Duodenal mucosa (tissue), 2 donors: Measurements from ENCODE around the gene PUS1.

Experiments
- H3K27ac ChIP-seq: one replicate; pipeline ENCODE4 v1.7.0; 2013; ENCODE audit warnings: low read depth, low read length
- H3K27me3 ChIP-seq, 2 donors: one replicate each; pipeline ENCODE4 v1.7.0; 2013; ENCODE audit warnings: low read length in 2 of 2, control low read depth in 1 of 2; ENCODE audit not compliant: insufficient read depth in 2 of 2, control insufficient read depth in 1 of 2
- H3K36me3 ChIP-seq, 2 donors: one replicate each; pipeline ENCODE4 v1.7.0; 2013; ENCODE audit warnings: low read length in 2 of 2, control low read depth in 1 of 2; ENCODE audit not compliant: insufficient read depth in 2 of 2, control insufficient read depth in 1 of 2
- H3K4me1 ChIP-seq, 2 donors: one replicate each; pipeline ENCODE4 v1.7.0; 2013; ENCODE audit warnings: low read length in 2 of 2, control low read depth in 1 of 2; ENCODE audit not compliant: insufficient read depth in 2 of 2, control insufficient read depth in 1 of 2
- H3K4me3 ChIP-seq, 2 donors: one replicate each; pipeline ENCODE4 v1.7.0; 2013; ENCODE audit warnings: low read length in 2 of 2, low read depth in 1 of 2
- H3K9ac ChIP-seq, 2 donors: one replicate each; pipeline ENCODE4 v1.7.0; 2013; ENCODE audit warnings: low read length in 2 of 2, low read depth in 1 of 2
- H3K9me3 ChIP-seq, 2 donors: one replicate each; pipeline ENCODE4 v1.7.0; 2013; ENCODE audit warnings: low read length in 2 of 2, control low read depth in 1 of 2; ENCODE audit not compliant: control insufficient read depth in 1 of 2

Gene PUS1

DNA sequence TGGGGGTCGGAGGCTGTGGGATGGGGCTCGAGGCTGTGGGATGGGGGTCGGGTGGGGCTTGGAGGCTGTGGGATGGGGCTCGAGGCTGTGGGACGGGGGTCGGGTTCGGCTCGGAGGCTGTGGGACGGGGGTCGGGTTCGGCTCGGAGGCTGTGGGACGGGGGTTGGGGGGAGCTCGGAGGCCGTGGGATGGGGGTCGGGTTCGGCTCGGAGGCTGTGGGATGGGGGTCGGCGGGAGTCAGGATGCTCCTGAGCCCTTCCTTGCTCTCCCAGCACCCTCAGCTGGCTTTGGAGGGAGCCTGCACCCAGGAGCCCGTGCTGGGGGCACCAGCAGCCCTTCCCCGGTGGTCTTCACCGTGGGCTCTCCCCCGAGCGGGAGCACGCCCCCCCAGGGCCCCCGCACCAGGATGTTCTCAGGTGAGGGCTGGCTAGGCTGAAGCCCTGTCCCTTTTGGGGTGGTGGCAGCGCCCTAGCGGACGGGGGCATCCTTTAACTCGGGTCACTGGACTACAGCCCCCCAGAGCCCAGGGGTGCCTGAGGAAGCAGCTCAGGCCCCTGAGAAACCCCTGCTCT lies 11.9 kb upstream of the PUS1 start:
- Histone ChIP-seq H3K4me3 (no peak overlapping the region), H3K36me3 (peaks cover 24 to 56% of the 10 kb centered on the region in 2 donors), H3K9me3 (no peaks in the 10 kb centered on the region), H3K9ac (no peak overlapping the region), H3K27ac (no peak overlapping the region), H3K4me1 (no peaks in the 10 kb centered on the region), H3K27me3 (no peaks in the 10 kb centered on the region)

DNA sequence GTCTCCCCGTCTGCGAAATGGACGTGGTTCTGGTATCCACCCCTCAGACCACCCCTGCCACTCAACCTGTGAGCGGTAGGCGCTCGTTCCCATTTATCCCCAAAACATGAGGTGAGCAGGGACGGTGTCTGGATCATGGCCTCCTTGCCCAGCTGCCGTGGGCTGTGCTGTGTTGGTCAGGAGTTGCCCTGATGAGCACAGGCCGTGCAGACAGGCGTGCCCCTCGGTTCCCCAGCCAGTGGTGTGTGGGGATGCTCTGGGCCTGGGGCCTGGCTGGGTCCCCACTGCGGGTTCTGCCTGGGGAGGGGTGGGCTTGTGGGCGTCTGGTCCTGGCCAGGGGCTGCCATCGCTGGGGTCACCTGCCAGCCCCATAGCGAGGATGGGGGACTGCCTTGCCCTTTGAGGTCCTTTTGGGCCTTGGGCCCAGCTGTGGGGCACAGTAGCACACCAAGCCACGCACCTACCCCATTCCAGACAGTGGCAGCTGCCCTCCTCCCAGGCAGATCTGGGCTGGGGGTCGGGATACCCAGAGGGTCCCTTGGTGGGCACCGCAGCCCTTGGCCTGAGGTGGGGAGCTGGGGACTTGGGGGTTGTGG lies 11.3 kb upstream of the PUS1 start:
- Histone ChIP-seq H3K9ac (no peak overlapping the region), H3K9me3 (no peaks in the 10 kb centered on the region), H3K4me3 (no peak overlapping the region), H3K4me1 (no peaks in the 10 kb centered on the region), H3K36me3 (peaks cover 22 to 52% of the 10 kb centered on the region in 2 donors), H3K27me3 (no peaks in the 10 kb centered on the region), H3K27ac (no peak overlapping the region)

DNA sequence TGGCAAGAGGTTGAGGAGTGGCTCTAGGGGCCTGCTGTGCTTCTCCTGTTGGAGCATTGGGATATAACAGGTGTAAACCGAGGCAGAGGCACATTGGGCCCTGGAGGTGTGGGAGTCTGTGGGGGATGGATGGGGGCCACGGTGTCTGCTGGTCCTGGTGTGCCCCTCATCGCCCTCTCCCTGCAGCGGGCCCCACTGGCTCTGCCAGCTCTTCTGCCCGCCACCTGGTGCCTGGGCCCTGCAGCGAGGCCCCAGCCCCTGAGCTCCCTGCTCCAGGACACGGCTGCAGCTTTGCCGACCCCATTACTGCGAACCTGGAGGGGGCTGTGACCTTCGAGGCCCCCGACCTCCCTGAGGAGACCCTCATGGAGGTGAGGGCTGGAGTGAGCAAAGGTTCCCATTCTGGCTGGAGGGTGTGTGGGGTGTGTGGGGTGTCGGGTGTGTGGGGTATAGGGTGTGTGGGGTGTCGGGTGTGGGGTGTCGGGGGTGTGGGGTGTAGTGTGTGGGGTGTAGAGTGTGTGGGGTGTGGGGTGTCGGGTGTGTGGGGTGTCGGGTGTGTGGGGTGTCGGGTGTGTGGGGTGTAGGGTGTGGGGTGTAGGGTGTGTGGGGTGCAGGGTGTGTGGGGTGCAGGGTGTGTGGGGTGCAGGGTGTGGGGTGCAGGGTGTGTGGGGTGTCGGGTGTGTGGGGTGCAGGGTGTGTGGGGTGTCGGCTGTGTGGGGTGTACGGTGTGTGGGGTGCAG lies 10.6 kb upstream of the PUS1 start:
- Histone ChIP-seq H3K36me3 (peaks cover 22 to 49% of the 10 kb centered on the region in 2 donors), H3K4me3 (no peak overlapping the region), H3K4me1 (no peaks in the 10 kb centered on the region), H3K27ac (no peak overlapping the region), H3K9me3 (no peaks in the 10 kb centered on the region), H3K9ac (no peak overlapping the region), H3K27me3 (no peaks in the 10 kb centered on the region)

DNA sequence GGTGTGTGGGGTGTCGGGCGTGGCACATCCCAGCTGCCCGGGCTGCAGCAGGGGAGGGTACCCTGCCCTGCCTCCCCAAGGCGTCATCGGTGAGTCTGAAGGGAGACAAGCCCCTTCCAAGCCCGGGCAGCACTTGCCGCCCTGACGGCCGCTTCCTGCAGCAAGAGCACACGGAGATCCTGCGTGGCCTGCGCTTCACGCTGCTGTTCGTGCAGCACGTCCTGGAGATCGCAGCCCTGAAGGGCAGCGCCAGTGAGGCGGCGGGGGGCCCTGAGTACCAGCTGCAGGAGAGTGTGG lies 10.1 kb upstream of the PUS1 start:
- Histone ChIP-seq H3K27ac (no peak overlapping the region), H3K4me1 (no peaks in the 10 kb centered on the region), H3K36me3 (peaks cover 21 to 49% of the 10 kb centered on the region in 2 donors), H3K9ac (no peak overlapping the region), H3K4me3 (no peak overlapping the region), H3K27me3 (no peaks in the 10 kb centered on the region), H3K9me3 (no peaks in the 10 kb centered on the region)

DNA sequence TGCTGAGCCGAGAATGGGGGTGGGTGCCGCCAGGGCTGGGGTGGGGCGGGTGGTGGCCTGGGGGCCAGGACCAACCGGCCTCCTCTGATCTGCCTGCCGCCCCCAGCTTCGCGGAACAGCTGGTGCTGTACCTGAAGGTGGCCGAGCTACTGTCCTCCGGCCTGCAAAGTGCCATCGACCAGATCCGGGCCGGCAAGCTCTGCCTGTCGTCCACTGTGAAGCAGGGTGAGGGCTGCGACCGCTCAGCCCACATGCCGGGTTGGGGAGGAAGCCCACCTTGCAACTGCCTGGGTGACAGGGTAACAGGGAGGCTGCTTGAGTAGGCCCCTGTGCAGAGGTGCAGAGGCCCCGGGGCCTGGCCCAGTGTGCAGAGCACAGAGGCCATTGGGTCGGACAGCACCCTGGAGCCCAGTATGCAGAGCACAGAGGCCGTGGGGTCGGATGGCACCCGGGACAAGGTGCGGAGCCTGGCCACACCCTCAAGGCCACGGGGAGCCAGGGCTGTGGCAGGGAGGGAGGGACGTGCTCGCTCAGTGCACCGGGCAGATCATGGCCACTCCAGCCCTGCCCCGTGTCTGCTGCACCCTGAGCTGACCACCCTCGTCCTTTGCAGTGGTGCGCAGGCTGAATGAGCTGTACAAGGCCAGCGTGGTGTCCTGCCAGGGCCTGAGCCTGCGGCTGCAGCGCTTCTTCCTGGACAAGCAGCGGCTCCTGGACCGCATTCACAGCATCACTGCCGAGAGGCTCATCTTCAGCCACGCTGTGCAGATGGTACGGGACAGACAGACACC lies 9.5 kb upstream of the PUS1 start:
- no peaks in the 10 kb centered on the region for H3K27me3 ChIP-seq
- H3K9me3 ChIP-seq = no peaks in the 10 kb centered on the region
- H3K27ac ChIP-seq = no peak overlapping the region
- peaks cover 0 to 3% of the 10 kb centered on the region in 2 donors for H3K4me1 ChIP-seq
- peaks cover 16 to 44% of the 10 kb centered on the region in 2 donors for H3K36me3 ChIP-seq
- no peak overlapping the region for H3K4me3 ChIP-seq
- no peak overlapping the region for H3K9ac ChIP-seq

DNA sequence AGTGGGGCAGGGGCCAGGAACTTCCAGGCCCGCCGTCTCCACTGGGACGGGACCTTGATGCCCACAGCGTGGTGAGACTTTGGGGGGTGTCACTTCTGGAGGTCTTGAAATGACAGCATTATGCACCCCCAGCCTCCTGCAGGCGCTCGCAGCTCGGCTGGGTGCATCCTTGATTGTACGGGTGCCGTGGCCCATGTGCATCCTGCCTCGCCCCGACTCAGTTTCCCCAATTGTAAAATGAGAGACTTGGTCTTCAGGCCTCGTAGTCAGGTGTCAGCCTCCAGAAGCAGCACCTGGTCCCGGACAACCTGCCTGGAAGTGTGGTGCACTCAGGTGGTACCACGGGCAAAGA lies 8.9 kb upstream of the PUS1 start:
- H3K27me3 ChIP-seq = no peaks in the 10 kb centered on the region
- peaks cover 0 to 7% of the 10 kb centered on the region in 2 donors for H3K4me1 ChIP-seq
- no peak overlapping the region for H3K27ac ChIP-seq
- H3K9me3 ChIP-seq = no peaks in the 10 kb centered on the region
- no peak overlapping the region for H3K4me3 ChIP-seq
- peaks cover 13 to 39% of the 10 kb centered on the region in 2 donors for H3K36me3 ChIP-seq
- no peak overlapping the region for H3K9ac ChIP-seq

DNA sequence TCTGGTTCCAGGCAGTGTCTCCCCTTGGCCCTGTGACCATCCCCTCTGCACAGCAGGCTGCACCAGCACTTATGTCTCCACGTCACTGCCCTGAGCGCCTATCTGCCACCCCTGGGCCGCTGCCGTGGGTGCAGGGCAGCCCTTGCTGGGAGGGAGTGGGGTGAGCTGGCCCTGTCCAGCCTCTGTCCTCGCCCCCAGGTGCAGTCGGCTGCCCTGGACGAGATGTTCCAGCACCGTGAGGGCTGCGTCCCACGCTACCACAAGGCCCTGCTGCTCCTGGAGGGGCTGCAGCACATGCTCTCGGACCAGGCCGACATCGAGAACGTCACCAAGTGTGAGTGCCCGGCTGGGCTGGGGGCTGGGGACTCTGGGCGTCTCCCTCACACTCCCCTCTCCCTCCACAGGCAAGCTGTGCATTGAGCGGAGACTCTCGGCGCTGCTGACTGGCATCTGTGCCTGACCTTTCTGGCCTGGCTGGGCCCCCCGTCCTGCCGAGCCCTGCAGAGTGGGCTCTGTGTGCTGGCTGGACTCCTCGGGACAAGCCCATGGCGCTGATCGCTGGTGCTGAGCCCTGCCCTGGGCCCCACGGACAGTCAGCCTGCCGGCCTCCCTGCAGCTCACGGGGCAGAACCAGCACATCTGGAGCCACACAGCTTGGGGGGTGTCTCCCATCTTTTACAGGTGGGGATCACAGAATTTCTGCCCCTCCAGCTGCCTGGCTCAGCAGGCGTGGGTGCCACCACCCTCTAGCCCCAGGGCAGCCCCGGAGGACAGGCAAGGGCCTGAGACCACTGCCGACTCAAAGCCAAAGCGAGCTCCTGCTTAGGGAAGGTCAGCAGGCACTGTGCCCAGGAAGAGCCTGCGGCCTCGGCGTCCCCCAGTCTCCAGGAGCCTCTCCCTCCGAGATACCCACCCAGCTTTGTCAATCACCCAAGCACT lies 7.9 kb upstream of the PUS1 start:
- peaks cover 6 to 30% of the 10 kb centered on the region in 2 donors for H3K36me3 ChIP-seq
- no peaks in the 10 kb centered on the region for H3K9me3 ChIP-seq
- H3K4me1 ChIP-seq = peaks cover 0 to 7% of the 10 kb centered on the region in 2 donors
- H3K27me3 ChIP-seq = no peaks in the 10 kb centered on the region
- H3K27ac ChIP-seq = no peak overlapping the region
- H3K4me3 ChIP-seq = no peak overlapping the region
- no peak overlapping the region for H3K9ac ChIP-seq

DNA sequence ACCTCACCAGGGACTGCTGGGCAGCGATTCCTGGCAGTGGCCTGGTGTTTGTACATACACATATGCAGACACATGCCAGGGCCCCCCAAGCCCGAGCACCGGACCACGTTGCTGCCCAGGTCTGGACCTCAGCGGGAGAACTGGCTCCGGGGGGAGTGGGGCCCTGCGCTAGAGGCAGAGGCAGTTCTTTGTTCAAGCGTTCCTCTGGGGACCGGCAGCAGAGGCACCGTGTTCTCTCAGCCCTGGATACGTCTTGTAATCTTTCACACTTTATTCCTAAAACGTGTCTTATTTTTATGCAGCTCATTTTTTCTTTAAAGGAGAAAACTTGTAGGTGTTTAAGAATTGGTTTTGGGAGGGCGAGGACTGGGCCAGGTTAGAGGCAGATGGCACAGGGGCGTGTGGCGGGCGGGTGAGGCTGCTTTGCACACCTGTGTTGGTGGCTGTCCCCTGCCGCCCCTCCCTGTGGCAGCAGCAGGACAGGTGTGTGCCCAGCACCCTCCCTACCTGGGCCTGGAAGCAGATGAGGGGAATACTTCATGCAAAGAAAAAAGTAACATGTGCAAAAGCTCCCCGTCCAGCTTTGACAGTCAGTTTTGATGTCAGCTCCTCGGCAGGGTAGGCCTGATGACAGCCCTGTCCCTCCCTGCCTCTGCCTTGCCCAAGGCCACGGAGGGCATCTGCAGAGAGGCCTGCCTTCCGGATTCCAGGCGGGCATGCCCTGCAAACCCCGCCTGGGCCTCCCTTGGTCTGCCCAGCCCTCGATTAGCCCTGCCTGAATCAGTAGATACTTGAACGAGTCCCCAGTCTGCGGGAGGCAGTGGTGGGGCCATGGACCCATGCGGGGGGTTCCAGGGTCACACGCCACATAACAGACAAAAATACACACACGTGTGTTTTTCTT lies 7.0 kb upstream of the PUS1 start:
- no peak overlapping the region for H3K27ac ChIP-seq
- H3K36me3 ChIP-seq = peaks cover 0 to 25% of the 10 kb centered on the region in 2 donors
- no peaks in the 10 kb centered on the region for H3K9me3 ChIP-seq
- no peak overlapping the region for H3K9ac ChIP-seq
- peaks cover 0 to 7% of the 10 kb centered on the region in 2 donors for H3K4me1 ChIP-seq
- H3K4me3 ChIP-seq = no peak overlapping the region
- H3K27me3 ChIP-seq = no peaks in the 10 kb centered on the region

DNA sequence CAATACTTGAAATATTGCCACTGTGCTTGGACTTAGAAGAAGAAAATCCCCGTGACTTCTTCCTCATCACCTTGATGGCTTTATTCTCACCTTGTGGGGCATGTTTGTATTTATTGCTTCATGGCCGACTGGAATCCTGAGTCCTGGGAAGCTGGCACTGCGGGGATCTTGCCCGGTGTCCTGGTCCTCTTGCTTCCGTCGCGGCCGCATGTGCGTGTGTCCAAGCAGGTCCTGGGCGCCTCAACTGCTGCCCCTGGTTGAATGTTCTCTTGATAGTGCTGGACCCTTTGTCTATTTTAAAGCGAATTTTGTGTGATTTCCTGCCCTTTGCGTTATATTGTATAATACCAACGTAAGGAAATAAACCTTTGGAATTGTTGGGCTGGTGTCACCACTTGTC lies 6.3 kb upstream of the PUS1 start:
- Histone ChIP-seq H3K4me1 (peaks cover 0 to 7% of the 10 kb centered on the region in 2 donors), H3K27ac (no peak overlapping the region), H3K9ac (no peak overlapping the region), H3K4me3 (no peak overlapping the region), H3K9me3 (no peaks in the 10 kb centered on the region), H3K27me3 (no peaks in the 10 kb centered on the region), H3K36me3 (peaks cover 0 to 20% of the 10 kb centered on the region in 2 donors)
